ENCODE measurements around the gene ATF6.

Gene ATF6

GRCh38 chr1:161978011-161978790 is 212.1 kb downstream of the ATF6 start:
- DNase-seq, result peak; percentile 15 to 84

- DNase-seq, result no peak
Observed at GRCh38 chr1:161981126-161981525, 215.0 kb downstream of the ATF6 start.

GRCh38 chr1:161981735-161982506 is 215.8 kb downstream of the ATF6 start:
- no peak for DNase-seq

GRCh38 chr1:161982507-161982895 is 216.4 kb downstream of the ATF6 start:
- DNase-seq, result no peak

GRCh38 chr1:161982917-161983316 is 216.8 kb downstream of the ATF6 start:
- DNase-seq, result no peak

- DNase-seq, result no peak
Observed at GRCh38 chr1:161983725-161984124, 217.6 kb downstream of the ATF6 start.

GRCh38 chr1:161985301-161985822 is 219.2 kb downstream of the ATF6 start:
- no peak for DNase-seq

GRCh38 chr1:161986328-161986727 is 220.2 kb downstream of the ATF6 start:
- no peak for DNase-seq

GRCh38 chr1:161987303-161987702 is 221.2 kb downstream of the ATF6 start:
- no peak for DNase-seq

- DNase-seq, result peak; percentile 12 to 70
Observed at GRCh38 chr1:161987872-161988271, 221.8 kb downstream of the ATF6 start.

GRCh38 chr1:161988413-161988812 is 222.3 kb downstream of the ATF6 start:
- DNase-seq, result no peak

- no peak for DNase-seq
Observed at GRCh38 chr1:161989108-161989507, 223.0 kb downstream of the ATF6 start.

GRCh38 chr1:161989786-161990185 is 223.7 kb downstream of the ATF6 start:
- no peak for DNase-seq

- DNase-seq, result no peak
Observed at GRCh38 chr1:161993576-161993975, 227.5 kb downstream of the ATF6 start.

GRCh38 chr1:161994175-161994668 is 228.1 kb downstream of the ATF6 start:
- DNase-seq, result no peak

GRCh38 chr1:161997152-161997551 is 231.0 kb downstream of the ATF6 start:
- no peak for DNase-seq

GRCh38 chr1:161998811-161999210 is 232.7 kb downstream of the ATF6 start:
- no peak for DNase-seq

GRCh38 chr1:161999301-162000052 is 233.4 kb downstream of the ATF6 start:
- DNase-seq, result no peak

- no peak for DNase-seq
Observed at GRCh38 chr1:162000053-162000420, 233.9 kb downstream of the ATF6 start.

GRCh38 chr1:162003061-162003829 is 237.1 kb downstream of the ATF6 start:
- DNase-seq, result no peak

- no peak for DNase-seq
Observed at GRCh38 chr1:162003830-162004215, 237.7 kb downstream of the ATF6 start.

- no peak for DNase-seq
Observed at GRCh38 chr1:162004441-162004950, 238.4 kb downstream of the ATF6 start.

Data from NCI-H526 (cell line).